ENCODE measurements around the gene RPS27A. TPM values are rescaled to one million over a fixed set of nuclear protein-coding genes. Genes with fewer than 3 reads are reported as not detected.

The RPS27A gene
- total and polyA plus RNA-seq, 2 experiments from 2014 or later, result 1,606 to 1,672 TPM

DNA sequence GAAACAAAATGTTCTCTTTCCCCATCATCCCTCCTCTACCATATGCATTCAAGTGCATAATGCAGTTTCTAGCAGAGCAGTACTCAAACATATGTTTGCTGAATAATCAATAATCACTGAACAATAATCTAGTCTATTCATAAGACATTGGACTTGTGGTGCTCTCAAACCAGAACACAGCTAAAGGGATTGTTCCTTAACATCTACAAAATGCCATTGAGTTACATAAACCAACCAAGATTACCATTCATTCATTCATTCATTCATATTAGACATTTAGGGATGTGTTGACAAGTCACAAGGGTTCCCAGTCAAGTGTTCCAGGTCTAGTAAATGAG, 4.3 kb upstream of the RPS27A start (continued):
- TF ChIP-seq, protein P1, sequence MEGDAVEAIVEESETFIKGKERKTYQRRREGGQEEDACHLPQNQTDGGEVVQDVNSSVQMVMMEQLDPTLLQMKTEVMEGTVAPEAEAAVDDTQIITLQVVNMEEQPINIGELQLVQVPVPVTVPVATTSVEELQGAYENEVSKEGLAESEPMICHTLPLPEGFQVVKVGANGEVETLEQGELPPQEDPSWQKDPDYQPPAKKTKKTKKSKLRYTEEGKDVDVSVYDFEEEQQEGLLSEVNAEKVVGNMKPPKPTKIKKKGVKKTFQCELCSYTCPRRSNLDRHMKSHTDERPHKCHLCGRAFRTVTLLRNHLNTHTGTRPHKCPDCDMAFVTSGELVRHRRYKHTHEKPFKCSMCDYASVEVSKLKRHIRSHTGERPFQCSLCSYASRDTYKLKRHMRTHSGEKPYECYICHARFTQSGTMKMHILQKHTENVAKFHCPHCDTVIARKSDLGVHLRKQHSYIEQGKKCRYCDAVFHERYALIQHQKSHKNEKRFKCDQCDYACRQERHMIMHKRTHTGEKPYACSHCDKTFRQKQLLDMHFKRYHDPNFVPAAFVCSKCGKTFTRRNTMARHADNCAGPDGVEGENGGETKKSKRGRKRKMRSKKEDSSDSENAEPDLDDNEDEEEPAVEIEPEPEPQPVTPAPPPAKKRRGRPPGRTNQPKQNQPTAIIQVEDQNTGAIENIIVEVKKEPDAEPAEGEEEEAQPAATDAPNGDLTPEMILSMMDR (conservative IDR thresholded peaks at IDR 0.05; ENCODE audit: low read depth in 2 of 2), result no peak
- TF ChIP-seq NANOG (IDR thresholded peaks at IDR 0.05; ENCODE audit: borderline replicate concordance) (no peak), EZH2 (IDR thresholded peaks at IDR 0.05; ENCODE audit: low read depth, unreplicated experiment) (no peak), EZH2phosphoT487 (IDR thresholded peaks at IDR 0.05; ENCODE audit: unreplicated experiment) (no peak), REST (IDR thresholded peaks at IDR 0.05; ENCODE audit: unreplicated experiment) (no peak), ZNF331 (CRISPR knock-in tag; IDR thresholded peaks at IDR 0.05; ENCODE audit: low read depth) (no peak), CREB1 (CRISPR knock-in tag; IDR thresholded peaks at IDR 0.05; ENCODE audit: low read depth) (no peak), STAT1 (IDR thresholded peaks at IDR 0.05; ENCODE audit: unreplicated experiment) (no peak), ETS1 (IDR thresholded peaks at IDR 0.05) (no peak), POLR2AphosphoS5 (IDR thresholded peaks at IDR 0.05; ENCODE audit: low read depth) (no peak)

DNA sequence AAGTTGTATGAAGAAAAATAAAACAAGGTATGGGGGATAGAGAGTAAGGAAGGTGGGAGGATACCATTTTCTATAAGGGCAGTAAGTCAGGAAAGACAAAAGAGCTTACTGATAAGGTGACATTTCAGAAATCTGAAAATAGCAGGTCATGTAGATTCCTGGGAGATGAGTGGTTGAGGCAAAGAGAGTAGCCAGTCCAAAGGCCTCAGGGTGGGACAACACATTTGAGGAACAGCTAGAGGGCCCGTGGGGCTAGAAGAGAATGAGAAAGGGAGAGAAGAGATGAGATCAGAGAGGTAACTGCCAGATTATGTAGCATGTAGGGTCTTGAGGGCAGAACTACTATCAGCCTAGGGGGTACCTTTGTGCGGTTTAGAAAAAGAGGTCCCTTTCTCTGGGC, 3.3 kb upstream of the RPS27A start:
- Histone ChIP-seq H3K79me2 (replicated peaks; ENCODE audit: insufficient read depth) (peaks cover 47% of the 10 kb centered on the region), H3K4me2 (no peak overlapping the region), H4K20me1 (replicated peaks; ENCODE audit: insufficient read depth) (0 out of 2 replicates have a peak, but pooled peaks cover 6% of the 10 kb centered on the region), H3K9me2 (ENCODE audit: insufficient read depth) (0 out of 2 replicates have a peak, but pooled peaks cover 6% of the 10 kb centered on the region), H2AFZ (no peak overlapping the region), H3K27ac (ENCODE audit: low read depth) (no peak overlapping the region), H3K36me3 (ENCODE audit: insufficient read depth) (peaks cover 12% of the 10 kb centered on the region), H3F3A (replicated peaks; ENCODE audit: low read depth) (peaks cover 18% of the 10 kb centered on the region), H3K4me1 (ENCODE audit: insufficient read depth) (peaks cover 13% of the 10 kb centered on the region), H3K27me3 (ENCODE audit: insufficient read depth) (no peaks in the 10 kb centered on the region), H3K4me3 (no peak overlapping the region)
- Mint-ChIP-seq H3K27me3 (ENCODE audit: insufficient read depth, low read depth, poor library complexity) (peaks cover 35% of the 10 kb centered on the region), H3K36me3 (ENCODE audit: low read depth) (peaks cover 23% of the 10 kb centered on the region), H3K27ac (no peak overlapping the region), H3K9me3 (no peaks in the 10 kb centered on the region; the same call in 2 of the 3 replicates), H3K4me3 (no peak overlapping the region; the same call in 2 of the 3 replicates), H3K4me1 (peaks cover 21% of the 10 kb centered on the region)
- DNase-seq (ENCODE audit: low spot score) (no peak), ATAC-seq (no peak)
- TF ChIP-seq POLR2AphosphoS5 (IDR thresholded peaks at IDR 0.05; ENCODE audit: low read depth), result no peak
- TF ChIP-seq, protein P2, sequence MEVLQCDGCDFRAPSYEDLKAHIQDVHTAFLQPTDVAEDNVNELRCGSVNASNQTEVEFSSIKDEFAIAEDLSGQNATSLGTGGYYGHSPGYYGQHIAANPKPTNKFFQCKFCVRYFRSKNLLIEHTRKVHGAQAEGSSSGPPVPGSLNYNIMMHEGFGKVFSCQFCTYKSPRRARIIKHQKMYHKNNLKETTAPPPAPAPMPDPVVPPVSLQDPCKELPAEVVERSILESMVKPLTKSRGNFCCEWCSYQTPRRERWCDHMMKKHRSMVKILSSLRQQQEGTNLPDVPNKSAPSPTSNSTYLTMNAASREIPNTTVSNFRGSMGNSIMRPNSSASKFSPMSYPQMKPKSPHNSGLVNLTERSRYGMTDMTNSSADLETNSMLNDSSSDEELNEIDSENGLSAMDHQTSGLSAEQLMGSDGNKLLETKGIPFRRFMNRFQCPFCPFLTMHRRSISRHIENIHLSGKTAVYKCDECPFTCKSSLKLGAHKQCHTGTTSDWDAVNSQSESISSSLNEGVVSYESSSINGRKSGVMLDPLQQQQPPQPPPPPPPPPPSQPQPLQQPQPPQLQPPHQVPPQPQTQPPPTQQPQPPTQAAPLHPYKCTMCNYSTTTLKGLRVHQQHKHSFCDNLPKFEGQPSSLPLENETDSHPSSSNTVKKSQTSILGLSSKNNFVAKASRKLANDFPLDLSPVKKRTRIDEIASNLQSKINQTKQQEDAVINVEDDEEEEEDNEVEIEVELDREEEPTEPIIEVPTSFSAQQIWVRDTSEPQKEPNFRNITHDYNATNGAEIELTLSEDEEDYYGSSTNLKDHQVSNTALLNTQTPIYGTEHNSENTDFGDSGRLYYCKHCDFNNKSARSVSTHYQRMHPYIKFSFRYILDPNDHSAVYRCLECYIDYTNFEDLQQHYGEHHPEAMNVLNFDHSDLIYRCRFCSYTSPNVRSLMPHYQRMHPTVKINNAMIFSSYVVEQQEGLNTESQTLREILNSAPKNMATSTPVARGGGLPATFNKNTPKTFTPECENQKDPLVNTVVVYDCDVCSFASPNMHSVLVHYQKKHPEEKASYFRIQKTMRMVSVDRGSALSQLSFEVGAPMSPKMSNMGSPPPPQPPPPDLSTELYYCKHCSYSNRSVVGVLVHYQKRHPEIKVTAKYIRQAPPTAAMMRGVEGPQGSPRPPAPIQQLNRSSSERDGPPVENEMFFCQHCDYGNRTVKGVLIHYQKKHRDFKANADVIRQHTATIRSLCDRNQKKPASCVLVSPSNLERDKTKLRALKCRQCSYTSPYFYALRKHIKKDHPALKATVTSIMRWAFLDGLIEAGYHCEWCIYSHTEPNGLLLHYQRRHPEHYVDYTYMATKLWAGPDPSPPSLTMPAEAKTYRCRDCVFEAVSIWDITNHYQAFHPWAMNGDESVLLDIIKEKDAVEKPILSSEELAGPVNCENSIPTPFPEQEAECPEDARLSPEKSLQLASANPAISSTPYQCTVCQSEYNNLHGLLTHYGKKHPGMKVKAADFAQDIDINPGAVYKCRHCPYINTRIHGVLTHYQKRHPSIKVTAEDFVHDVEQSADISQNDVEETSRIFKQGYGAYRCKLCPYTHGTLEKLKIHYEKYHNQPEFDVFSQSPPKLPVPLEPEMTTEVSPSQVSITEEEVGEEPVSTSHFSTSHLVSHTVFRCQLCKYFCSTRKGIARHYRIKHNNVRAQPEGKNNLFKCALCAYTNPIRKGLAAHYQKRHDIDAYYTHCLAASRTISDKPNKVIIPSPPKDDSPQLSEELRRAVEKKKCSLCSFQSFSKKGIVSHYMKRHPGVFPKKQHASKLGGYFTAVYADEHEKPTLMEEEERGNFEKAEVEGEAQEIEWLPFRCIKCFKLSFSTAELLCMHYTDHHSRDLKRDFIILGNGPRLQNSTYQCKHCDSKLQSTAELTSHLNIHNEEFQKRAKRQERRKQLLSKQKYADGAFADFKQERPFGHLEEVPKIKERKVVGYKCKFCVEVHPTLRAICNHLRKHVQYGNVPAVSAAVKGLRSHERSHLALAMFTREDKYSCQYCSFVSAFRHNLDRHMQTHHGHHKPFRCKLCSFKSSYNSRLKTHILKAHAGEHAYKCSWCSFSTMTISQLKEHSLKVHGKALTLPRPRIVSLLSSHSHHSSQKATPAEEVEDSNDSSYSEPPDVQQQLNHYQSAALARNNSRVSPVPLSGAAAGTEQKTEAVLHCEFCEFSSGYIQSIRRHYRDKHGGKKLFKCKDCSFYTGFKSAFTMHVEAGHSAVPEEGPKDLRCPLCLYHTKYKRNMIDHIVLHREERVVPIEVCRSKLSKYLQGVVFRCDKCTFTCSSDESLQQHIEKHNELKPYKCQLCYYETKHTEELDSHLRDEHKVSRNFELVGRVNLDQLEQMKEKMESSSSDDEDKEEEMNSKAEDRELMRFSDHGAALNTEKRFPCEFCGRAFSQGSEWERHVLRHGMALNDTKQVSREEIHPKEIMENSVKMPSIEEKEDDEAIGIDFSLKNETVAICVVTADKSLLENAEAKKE (CRISPR knock-in tag; IDR thresholded peaks at IDR 0.05), result no peak
- no peak for TF ChIP-seq ZNF114 (CRISPR knock-in tag; IDR thresholded peaks at IDR 0.05)
- no peak for TF ChIP-seq STAT1 (IDR thresholded peaks at IDR 0.05; ENCODE audit: unreplicated experiment)
